Measurements from ENCODE around the gene FAAP20. TPM values are rescaled to one million over a fixed set of nuclear protein-coding genes. Genes with fewer than 3 reads are reported as not detected.

FAAP20 gene
- total and polyA plus RNA-seq, 9 of the 15 experiments (the other 6 are each of a cell fraction or from before 2014, with no cell fraction given): 0.58 to 143 (median 9.9) TPM

- TF ChIP-seq PKNOX1 (IDR thresholded peaks at IDR 0.05) (peak; percentile 96), ZNF695 (CRISPR knock-in tag; IDR thresholded peaks at IDR 0.05) (no peak), ZNF589 (CRISPR knock-in tag; IDR thresholded peaks at IDR 0.05; ENCODE audit: low read depth) (peak; percentile 48; the same call in 1 of the 2 replicates), KAT2B (IDR thresholded peaks at IDR 0.05; ENCODE audit: low read depth, low read length) (no peak), RBM14 (IDR thresholded peaks at IDR 0.05; ENCODE audit: borderline replicate concordance, insufficient read depth, low read depth, low read length) (no peak), TBL1XR1 (IDR thresholded peaks at IDR 0.05; ENCODE audit: low read length in 2 of 2) (peak in 1 of 2 experiments; percentile 34; a peak in 1 of 4 replicates), NONO (IDR thresholded peaks at IDR 0.05; ENCODE audit: low read depth in 2 of 2, low read length in 1 of 2) (no peak; a peak in 1 of 4 replicates), ZNF274 (IDR thresholded peaks at IDR 0.05; ENCODE audit: borderline replicate concordance, low read depth, low read length) (no peak), ZKSCAN8 (CRISPR knock-in tag; IDR thresholded peaks at IDR 0.05) (no peak), HSF4 (CRISPR knock-in tag; IDR thresholded peaks at IDR 0.05; ENCODE audit: borderline replicate concordance) (0 out of 2 replicates have a peak, but pooled peaks have one; percentile 51), NFIC (IDR thresholded peaks at IDR 0.05) (peak; percentile 50), CTCF (IDR thresholded peaks at IDR 0.05 in 2 of 3, conservative IDR thresholded peaks at IDR 0.05 in 1 of 3; ENCODE audit: insufficient read depth in 2 of 3, low read depth in 1 of 3, low read length in 3 of 3) (no peak), PREB (CRISPR knock-in tag; IDR thresholded peaks at IDR 0.05) (no peak), GTF2A2 (tag; IDR thresholded peaks at IDR 0.05) (no peak), POLR2G (IDR thresholded peaks at IDR 0.05; ENCODE audit: low read depth, low read length) (peak; percentile 83), U2AF2 (optimal IDR thresholded peaks at IDR 0.05; ENCODE audit: low read depth, low read length) (no peak), ETV6 (IDR thresholded peaks at IDR 0.05; ENCODE audit: borderline replicate concordance in 1 of 2, low read depth in 2 of 2, low read length in 1 of 2) (no peak), ETV6 (CRISPR knock-in tag; IDR thresholded peaks at IDR 0.05; ENCODE audit: borderline replicate concordance) (no peak), KLF13 (tag; IDR thresholded peaks at IDR 0.05; ENCODE audit: borderline replicate concordance, low read depth) (no peak), ZNF77 (CRISPR knock-in tag; IDR thresholded peaks at IDR 0.05) (no peak)
These were observed 4.8 kb downstream of the FAAP20 start (continued) for GRCh38 chr1:2189459-2190425.
